Measurements from ENCODE around the gene ST6GALNAC6.

ST6GALNAC6 gene

GRCh38 chr9:127899128-127899943 lies at the start of gene ST6GALNAC6:
Gene ST6GALNAC6, minus strand, starts transcription at chr9:127899603. Its CDS starts 1,622 bp downstream, at chr9:127897981.
- peak; percentile 90 for DNase-seq (ENCODE audit: low spot score)

- no peak for DNase-seq (ENCODE audit: low spot score)
Observed at GRCh38 chr9:127947841-127948710, 48.7 kb upstream of the ST6GALNAC6 start.

- DNase-seq (ENCODE audit: low spot score), result no peak
Observed at GRCh38 chr9:127946728-127947127, 47.3 kb upstream of the ST6GALNAC6 start.

- no peak for DNase-seq (ENCODE audit: low spot score)
Observed at GRCh38 chr9:127945942-127946341, 46.5 kb upstream of the ST6GALNAC6 start.

GRCh38 chr9:127945338-127945737 lies 45.9 kb upstream of the ST6GALNAC6 start:
- DNase-seq (ENCODE audit: low spot score), result no peak

- no peak for DNase-seq (ENCODE audit: low spot score)
Observed at GRCh38 chr9:127944586-127945218, 45.3 kb upstream of the ST6GALNAC6 start.

GRCh38 chr9:127943731-127944144 lies 44.3 kb upstream of the ST6GALNAC6 start:
- DNase-seq (ENCODE audit: low spot score), result peak; percentile 78

GRCh38 chr9:127943011-127943662 lies 43.7 kb upstream of the ST6GALNAC6 start:
- no peak for DNase-seq (ENCODE audit: low spot score)

GRCh38 chr9:127942216-127943010 lies 43.0 kb upstream of the ST6GALNAC6 start:
- DNase-seq (ENCODE audit: low spot score), result peak; percentile 83

- peak; percentile 46 for DNase-seq (ENCODE audit: low spot score)
Observed at GRCh38 chr9:127941961-127942215, 42.5 kb upstream of the ST6GALNAC6 start.

GRCh38 chr9:127941062-127941960 lies 41.9 kb upstream of the ST6GALNAC6 start:
- DNase-seq (ENCODE audit: low spot score), result peak; percentile 59

- DNase-seq (ENCODE audit: low spot score), result no peak
Observed at GRCh38 chr9:127940593-127940992, 41.2 kb upstream of the ST6GALNAC6 start.

GRCh38 chr9:127938298-127938690 lies 38.9 kb upstream of the ST6GALNAC6 start:
- no peak for DNase-seq (ENCODE audit: low spot score)

GRCh38 chr9:127937388-127938297 lies 38.2 kb upstream of the ST6GALNAC6 start, which contains the start of gene DPM2:
Gene DPM2, minus strand, starts transcription at chr9:127937854. Its CDS starts 34 bp downstream, at chr9:127937820.
- peak; percentile 90 for DNase-seq (ENCODE audit: low spot score)

- peak; percentile 54 for DNase-seq (ENCODE audit: low spot score)
Observed at GRCh38 chr9:127937056-127937387, 37.6 kb upstream of the ST6GALNAC6 start.

GRCh38 chr9:127936347-127936852 lies 37.0 kb upstream of the ST6GALNAC6 start:
- peak; percentile 47 for DNase-seq (ENCODE audit: low spot score)

GRCh38 chr9:127935765-127936221 lies 36.4 kb upstream of the ST6GALNAC6 start:
- DNase-seq (ENCODE audit: low spot score), result peak; percentile 92

- DNase-seq (ENCODE audit: low spot score), result peak; percentile 26
Observed at GRCh38 chr9:127934986-127935385, 35.6 kb upstream of the ST6GALNAC6 start.

- peak; percentile 31 for DNase-seq (ENCODE audit: low spot score)
Observed at GRCh38 chr9:127934248-127934647, 34.8 kb upstream of the ST6GALNAC6 start.

Measured in hematopoietic multipotent progenitor cell treated with erythropoietin and hydrocortisone succinate and interleukin-3 and kit ligand, for 17 days (in vitro differentiated cells).